GM21367 (cell line): Measurements from ENCODE around the gene CYP19A1.

Experiments used
- ATAC-seq: cut with Tn5 transposase; IDR thresholded peaks from one replicate; pipeline ENCODE4 v1.9.1; 2021; ENCODE audit not compliant: unreplicated experiment

The CYP19A1 gene

GRCh38 chr15:51363383-51363782 is 25.0 kb upstream of the CYP19A1 start:
- no peak for ATAC-seq

DNA sequence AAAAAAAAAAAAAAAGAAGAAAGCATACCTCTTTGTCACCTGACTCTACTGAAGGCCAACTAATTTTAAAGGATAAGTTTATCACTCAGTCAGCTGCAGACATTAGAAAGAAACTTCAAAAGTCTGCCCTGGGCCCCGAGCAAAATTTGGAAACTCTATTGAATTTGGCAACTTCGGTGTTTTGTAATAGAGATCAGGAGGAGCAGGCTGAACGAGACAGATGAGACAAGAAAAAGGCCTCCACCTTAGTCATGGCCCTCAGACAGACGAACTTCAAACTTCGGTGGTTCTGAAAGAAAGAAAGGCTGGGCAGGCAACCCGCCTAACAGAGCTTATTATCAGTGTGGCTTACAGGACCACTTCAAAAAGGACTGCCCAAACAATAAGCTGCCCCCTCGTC is 21.6 kb upstream of the CYP19A1 start:
- ATAC-seq = no peak

DNA sequence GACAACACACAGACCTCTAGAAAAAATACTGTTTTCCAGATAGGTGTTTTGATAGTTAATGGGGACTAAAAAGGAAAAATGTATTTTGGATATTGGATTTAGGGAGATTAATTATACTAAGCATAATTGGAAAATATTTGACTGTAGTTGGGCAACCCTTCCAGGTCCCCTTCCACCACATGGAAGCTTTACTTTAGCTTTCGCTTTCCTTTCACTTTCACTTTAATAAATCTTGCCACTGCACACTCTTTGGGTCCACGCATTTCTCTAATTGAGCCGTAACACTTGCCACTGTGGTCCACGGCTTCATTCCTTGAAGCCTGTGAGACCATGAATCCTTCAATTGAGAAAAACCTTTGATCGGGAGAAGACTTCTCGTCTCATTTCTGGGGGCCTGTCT is 18.6 kb upstream of the CYP19A1 start:
- ATAC-seq = no peak

DNA sequence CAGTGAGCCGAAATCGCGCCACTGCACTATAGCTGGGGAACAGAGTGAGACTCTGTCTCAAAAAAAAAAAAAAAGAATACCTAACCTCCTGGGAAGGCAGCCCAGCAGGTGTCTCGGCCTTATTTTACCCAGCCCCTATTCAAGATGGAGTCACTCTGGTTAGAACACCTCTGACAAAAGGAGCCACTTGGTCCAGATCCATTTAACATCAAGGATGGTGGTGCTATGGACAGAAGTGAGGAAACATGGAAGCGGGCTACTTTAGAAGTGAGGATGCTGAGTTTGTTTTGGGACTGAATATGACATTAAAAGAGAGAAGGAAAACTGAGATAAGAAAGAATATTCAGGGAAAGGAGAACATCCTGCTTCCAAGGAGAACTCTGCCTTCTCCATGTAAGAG is 17.8 kb upstream of the CYP19A1 start:
- no peak for ATAC-seq

GRCh38 chr15:51355096-51355495 is 16.7 kb upstream of the CYP19A1 start:
- ATAC-seq = no peak

DNA sequence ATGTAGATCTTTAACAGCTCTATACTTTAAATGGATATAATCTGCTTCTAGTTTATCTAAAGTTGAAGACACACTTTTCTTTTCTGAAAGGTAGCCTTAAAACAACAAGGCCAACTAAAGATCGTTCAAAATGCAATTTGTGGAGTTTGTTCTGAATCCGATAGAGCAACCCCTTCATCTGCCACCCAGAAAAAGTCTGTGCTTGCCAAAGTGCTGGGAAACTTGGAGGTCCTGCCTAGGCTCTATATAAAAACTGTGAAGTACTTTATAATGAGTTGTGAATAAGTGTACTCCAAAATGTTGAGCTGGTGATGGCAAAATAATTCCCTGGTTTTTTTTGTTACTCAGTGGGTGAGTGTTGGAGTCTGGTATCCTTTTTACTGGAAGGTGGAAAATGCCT is 15.6 kb upstream of the CYP19A1 start:
- no peak for ATAC-seq

- no peak for ATAC-seq
Observed at GRCh38 chr15:51350723-51351122, 12.3 kb upstream of the CYP19A1 start.

DNA sequence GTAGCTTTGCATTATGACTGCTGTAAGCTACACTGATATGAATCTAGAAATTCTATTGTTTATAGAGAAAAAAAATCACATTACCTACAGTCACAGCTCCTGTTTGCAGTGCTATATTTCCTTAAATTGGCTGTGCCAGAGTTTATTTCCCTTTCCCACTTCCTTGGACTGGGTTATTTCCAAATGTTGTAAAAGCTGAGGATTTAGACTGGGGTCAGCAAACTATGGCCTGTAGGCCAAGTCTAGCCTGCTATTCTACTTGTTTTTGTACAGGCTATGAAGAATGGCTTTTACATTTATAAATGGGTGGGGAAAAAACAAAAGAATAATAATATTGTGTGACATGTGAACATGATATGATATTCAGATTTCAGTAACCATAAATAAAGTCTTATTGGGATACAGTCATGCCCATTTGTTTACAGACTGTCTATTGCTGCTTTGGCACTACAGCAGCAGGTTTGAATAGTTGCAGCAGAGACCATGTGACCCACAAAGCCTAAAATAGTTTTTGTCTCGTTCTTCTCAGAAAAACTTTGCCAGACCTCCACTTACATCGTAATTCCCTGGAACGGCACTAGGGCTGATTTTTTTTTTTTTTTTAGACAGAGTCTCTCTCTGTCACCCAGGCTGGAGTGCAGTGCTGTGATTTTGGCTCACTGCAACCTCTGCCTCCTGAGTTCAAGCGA is 10.9 kb upstream of the CYP19A1 start:
- ATAC-seq = no peak

DNA sequence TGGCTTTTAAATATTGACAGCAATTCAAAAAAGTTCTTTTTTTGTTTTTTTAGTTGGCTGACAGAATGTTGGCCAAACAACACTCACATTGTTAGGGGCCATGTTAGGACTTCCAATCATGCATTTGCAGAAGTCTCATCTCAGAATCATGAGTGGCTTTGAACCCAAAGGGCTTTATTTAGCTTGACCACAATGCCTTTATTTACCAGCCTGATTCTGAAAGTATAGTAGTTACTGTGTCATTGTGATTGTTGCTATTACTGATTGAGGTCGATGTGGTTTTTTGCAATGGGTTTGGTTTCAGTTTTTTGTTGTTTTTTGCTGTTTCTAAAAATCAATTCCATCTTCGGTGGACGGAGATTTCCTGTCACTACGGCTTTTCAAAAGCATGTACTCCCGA is 10.3 kb upstream of the CYP19A1 start:
- ATAC-seq = peak; percentile 94

DNA sequence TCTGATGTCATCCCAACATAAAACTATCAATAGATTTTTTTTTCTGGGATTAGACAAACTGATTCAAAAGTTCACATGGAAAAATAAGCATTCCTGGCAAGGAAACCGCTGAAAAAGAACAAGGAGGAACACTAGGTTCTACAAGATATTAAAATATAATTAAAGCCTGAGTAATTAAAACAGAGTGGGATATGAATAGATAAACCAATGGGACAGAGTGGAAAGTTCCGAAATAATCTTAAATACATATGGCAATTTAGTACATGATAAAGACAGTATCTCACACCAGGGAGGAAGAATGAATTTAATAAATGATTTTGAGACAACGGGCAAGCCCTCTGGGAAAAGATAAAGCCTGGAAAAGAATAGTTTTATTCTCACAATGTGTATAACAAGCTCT is 7.7 kb upstream of the CYP19A1 start:
- ATAC-seq = no peak

DNA sequence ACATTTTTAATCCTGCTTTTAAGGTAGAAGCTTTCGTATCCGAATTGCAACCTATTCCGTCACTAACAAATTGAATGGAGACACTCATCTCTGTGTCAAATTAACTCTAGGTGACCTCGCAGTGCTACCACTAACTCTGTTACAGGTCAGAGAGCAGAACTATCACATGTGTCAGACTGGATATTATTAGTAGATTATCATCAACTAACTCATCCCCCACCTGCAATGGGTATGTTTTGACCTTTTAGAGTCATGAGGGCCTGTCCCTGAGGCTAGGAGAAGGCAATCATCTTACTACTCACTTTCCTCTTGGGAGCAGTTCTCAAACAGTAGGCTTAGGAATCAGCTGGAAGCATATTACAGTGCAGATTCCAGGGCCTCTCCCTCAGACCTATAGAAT is 5.1 kb upstream of the CYP19A1 start:
- no peak for ATAC-seq

- no peak for ATAC-seq
Observed at GRCh38 chr15:51342227-51342999, 4.0 kb upstream of the CYP19A1 start.

DNA sequence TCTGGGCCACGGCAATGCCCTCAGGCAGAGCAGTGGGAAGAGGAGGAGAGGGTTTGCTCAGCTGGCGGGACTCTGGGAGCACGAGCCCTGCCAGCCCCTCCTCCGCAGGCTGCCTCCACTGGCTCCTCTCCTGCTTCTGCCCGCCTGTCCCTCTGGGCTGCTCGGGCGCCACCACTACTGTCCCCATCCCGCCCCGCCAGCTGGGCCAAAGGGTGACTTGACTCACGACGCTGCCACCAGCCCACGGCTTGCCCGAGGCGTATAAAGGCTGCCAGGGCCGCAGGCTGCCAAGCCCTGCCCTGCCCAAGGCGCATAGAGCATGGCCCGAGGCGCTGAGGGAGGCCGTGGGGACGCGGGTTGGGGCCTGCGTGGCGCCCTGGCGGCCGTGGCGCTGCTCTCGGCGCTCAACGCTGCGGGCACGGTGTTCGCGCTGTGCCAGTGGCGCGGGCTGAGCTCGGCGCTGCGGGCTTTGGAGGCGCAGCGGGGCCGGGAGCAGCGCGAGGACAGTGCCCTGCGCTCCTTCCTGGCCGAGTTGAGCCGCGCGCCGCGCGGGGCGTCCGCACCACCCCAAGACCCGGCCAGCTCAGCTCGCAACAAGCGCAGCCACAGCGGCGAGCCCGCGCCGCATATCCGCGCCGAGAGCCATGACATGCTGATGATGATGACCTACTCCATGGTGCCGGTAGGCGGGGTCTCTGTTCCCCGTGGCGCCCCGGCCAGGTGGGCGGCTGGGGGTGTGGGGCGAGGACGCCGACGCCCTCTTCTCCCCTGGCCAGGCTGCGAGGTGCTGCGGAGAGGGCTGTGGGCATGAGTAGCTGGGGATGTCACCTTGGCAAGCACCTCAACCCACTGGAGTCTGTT is 3.2 kb upstream of the CYP19A1 start, which contains the start of gene GLDN:
Gene GLDN, plus strand, starts transcription at position 290 of the 861 bp plus-strand sequence. Its CDS starts 30 bp downstream, at position 320.
- no peak for ATAC-seq

- no peak for ATAC-seq
Observed at GRCh38 chr15:51335538-51336410, 2.6 kb downstream of the CYP19A1 start.

GRCh38 chr15:51335087-51335486 is 3.3 kb downstream of the CYP19A1 start:
- no peak for ATAC-seq

DNA sequence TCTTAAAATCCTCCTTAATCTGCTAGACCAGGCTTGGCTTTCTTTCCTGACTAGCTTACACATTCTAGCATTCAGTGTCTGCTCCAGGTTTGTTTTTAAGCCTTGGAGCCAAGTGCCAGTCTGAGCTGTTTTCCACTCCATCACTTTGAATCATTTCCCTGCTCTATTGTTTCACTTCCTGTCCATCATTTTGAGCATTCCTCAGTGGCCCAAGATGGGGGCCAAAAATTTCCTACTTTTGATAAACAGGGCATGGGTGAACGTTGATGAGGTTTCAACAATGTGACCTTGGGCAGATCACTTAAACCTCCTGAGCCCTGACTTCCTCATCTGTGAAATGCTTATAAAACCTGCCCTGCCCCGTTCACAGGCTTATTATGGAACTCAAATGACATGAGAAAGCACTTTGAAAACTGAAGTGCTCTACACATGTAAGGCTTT is 4.4 kb downstream of the CYP19A1 start:
- ATAC-seq = no peak

DNA sequence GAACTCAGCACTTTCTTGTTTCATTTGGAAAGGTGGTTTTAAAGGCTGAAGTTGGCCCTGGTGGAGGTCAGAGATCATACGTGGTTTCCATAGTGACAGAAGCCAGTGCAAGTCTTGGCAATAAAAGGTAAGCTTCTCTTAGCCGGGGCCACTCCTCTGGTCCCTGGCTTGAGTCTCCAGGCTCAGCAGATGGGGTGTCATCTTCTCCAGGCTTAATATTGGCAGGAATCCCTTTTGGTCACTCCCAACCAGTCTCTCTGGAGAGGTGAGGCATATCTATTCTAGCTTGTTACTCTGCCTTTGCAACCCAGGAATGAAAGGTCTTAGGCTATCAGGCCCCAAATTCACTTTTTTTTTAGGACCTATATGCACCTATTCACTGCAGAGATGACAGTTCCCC is 4.8 kb downstream of the CYP19A1 start:
- ATAC-seq = no peak

DNA sequence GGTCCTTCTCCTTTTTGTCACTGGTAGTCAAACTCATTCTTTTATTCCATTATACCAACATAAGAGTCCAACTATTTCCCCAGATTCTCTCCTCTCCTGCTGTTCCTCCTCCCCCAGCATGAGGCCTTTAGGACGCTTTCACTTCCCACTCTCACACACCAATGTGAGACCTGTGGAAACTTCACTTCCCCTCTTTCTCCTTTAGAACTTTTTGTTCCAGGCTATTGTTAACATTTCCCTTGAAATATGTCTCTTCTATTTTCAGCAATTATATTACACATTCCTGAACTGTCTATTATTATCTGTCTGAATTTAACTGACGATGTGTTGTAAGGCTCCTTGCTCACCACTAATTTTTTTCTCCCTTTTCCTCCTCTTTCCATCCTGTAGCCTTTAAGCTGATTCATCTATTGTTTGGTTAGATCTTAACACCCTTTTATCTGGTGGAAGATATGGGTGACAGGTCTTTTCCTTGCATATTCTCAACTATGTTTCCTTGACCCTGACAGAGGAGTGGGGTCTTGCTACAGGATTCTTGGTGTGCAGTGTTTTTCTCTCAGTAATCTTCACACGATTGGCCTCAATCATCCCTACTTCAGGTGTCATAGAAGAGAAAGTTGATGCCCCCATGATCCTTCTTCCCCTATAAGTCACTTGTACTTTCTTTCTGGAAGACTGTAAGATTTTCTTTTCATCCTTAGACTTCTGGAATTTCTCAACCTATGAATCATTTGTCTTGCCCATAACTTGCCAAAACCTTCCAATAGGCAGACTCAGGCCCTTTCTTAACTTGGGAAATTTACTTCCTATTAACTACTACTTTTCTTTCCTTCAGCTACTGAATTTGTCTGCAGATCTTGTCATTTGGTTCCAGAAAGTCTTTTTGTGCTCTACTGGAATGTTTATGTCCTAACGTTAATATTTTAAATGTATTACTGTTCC is 5.9 kb downstream of the CYP19A1 start:
- no peak for ATAC-seq

DNA sequence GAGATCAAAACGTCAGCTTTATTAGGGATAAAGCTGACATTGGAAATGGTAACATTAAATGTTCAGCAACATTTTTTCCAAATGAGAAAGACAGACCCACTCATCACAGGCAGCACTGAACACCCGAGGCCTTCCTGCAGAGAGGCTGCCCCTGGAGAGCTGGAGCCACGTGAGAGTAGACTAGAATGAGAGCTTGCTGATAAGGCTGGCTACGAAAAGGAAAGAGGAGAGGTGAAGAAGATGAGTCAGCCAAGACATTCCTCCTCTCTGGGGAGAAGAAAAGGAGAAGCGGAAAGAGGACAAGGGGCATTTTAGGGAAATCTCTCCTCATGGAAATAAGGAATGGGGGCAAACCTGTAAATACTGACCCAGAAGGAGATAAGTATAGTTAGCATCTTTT is 7.3 kb downstream of the CYP19A1 start:
- no peak for ATAC-seq
